Measurements from ENCODE around the gene CDH26.
A peak's percentile ranks its signal among the peaks of the same experiment; 100 is the strongest.
"Not testable (repeated sequence)": the region's sequence is repeated elsewhere in the genome, so short reads cannot be mapped to it uniquely, and the experiment has no call there.

The CDH26 gene

DNA sequence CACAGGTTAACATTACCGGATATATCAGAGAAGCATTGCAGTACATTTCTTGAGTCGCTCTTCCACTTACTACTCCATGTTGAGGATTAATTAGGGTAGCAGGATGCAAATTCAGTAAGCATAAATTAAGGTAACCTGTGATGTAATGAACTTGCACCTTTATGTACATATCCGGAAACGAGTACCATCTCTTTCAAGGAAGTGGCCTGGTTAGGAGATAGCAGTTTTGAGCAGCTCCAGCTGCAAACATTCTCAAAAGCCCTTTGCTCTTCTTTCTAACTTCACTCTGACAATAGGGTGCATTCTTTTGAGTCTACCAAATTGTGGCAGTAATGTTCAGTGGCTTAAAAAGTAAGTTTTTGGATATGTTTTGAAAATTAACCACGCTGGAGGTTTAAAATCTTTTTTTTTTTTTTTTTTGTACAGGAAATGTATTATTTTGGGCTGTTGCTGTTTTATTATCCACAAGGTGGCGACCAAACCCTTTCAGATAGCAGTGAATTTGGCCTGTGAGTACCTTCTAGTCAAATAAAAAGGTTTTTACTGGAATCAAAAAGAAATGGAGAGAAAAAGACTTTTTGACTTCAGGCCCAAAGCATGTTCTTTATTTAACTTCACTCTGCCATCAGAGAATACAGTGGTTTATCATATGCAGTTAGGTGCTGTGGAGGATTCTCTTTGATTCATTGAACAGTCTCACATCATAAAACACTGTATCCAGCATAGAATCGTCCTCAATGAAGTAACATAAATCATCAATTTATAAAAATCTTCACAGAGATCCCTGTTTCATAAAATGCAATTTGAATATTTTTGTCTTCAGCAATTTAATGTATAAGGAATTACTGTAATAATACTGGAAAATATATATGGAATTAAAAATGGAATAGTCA is 9.1 kb upstream of the CDH26 start:
- CTCF ChIA-PET = interaction anchor here (0.6 to 5.9 kb wide), 17 partner anchors 9 to 1947 kb away, joined by 3 to 52 read pairs (median 3); partner anchors contain the start of genes CDH26, FAM217B, PPP1R3D and SYCP2
- no peak overlapping the region for H3K4me3 ChIP-seq (ENCODE audit: low read depth, low read length)
- POLR2A ChIA-PET = interaction anchor here (0.6 kb wide), 1 partner anchor 226 kb away, joined by 3 read pairs; no protein-coding TSS in a partner anchor
- TF ChIP-seq, protein P1, sequence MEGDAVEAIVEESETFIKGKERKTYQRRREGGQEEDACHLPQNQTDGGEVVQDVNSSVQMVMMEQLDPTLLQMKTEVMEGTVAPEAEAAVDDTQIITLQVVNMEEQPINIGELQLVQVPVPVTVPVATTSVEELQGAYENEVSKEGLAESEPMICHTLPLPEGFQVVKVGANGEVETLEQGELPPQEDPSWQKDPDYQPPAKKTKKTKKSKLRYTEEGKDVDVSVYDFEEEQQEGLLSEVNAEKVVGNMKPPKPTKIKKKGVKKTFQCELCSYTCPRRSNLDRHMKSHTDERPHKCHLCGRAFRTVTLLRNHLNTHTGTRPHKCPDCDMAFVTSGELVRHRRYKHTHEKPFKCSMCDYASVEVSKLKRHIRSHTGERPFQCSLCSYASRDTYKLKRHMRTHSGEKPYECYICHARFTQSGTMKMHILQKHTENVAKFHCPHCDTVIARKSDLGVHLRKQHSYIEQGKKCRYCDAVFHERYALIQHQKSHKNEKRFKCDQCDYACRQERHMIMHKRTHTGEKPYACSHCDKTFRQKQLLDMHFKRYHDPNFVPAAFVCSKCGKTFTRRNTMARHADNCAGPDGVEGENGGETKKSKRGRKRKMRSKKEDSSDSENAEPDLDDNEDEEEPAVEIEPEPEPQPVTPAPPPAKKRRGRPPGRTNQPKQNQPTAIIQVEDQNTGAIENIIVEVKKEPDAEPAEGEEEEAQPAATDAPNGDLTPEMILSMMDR (IDR thresholded peaks at IDR 0.05; ENCODE audit: insufficient read depth, low read length, missing control alignments) = peak; percentile 44
- DNase-seq (ENCODE audit: low read depth, low spot score) = no peak

DNA sequence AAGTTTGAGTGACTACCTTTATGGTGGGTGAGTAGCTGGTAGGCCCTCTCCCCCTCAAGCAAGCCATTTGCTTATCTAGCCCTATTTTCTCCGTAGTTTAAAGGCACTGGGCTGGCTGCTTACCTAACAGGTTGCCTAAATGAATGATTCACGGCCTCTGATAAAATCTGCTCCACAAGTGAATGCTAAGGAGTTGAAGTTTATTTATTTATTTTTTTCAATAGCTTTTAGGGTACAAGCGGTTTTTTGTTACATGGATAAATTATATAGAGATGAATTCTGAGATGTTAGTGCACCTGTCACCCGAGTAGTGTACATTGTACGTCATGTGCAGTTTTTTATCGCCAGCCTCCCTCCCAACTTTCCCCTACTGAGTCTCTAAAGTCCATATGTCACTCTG is 8.3 kb upstream of the CDH26 start:
- H3K4me3 ChIP-seq (ENCODE audit: low read depth, low read length) = no peak overlapping the region
- no peak for DNase-seq (ENCODE audit: low read depth, low spot score)
- TF ChIP-seq, protein P1 (IDR thresholded peaks at IDR 0.05; ENCODE audit: insufficient read depth, low read length, missing control alignments) = no peak
- POLR2A ChIA-PET = no interaction called here
- CTCF ChIA-PET = interaction anchor here (0.6 to 2.2 kb wide), 15 partner anchors 8 to 1946 kb away, joined by 3 to 13 read pairs (median 3); partner anchors contain the start of genes CDH26, FAM217B, PPP1R3D and SYCP2

DNA sequence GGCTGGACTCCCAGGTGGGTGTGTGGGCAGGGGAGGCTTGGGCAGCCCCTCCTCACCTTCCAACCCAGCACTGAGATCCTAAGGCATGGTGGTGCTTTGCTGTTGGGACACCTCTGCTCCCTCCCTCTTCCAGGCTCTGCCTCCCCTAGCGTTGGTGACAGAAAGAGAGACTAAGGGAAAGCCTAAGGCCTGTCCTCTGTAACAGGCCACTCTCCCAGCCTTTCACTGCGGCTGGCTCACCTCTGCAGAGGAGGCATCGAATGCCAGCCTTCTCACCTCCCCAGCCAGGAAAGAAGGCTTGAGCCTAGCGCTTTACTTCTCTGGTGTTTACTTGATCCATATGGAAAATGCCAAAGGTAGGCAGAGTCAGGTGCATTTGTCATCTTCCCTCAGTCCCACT is 3.5 kb upstream of the CDH26 start:
- CTCF ChIA-PET = interaction anchor here (0.8 to 4.9 kb wide), 7 partner anchors 10 to 1298 kb away, joined by 3 to 30 read pairs (median 4); partner anchors contain the start of genes FAM217B, PPP1R3D and SYCP2
- H3K4me3 ChIP-seq (ENCODE audit: low read depth, low read length) = no peak overlapping the region

DNA sequence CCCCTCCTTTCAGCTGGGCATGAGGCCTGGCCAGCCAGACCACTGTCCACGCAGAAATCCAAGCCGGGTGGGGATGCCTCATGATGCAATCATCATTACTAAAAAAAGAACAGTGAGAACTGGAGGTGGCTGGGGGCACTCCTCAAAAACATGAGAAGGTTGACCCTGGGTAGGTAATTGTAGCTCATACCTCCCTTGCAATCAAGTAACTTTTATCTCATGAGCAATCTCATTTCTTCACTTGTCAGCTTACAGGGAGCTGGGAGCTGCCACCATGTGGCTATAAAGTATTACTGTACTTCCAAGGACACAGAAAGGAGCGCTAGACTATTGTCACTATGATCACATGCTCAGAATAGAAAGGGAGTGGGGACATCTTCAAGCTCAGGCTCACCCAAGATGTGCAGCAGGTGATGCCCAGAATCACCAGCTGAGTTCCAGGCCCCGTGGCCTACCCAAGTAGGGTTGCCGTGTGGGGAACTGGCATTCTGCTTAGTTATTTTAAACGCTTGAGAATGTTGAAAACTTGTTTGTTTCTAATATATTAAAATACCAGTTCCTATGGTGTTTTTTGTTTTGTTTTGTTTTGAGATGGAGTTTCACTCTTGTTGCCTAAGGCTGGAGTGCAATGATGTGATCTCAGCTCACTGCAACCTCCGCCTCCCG is 3.0 kb upstream of the CDH26 start:
- H3K4me3 ChIP-seq (ENCODE audit: low read depth, low read length) = no peak overlapping the region
- POLR2A ChIA-PET = no interaction called here
- CTCF ChIA-PET = interaction anchor here (0.8 to 4.9 kb wide), 8 partner anchors 8 to 1298 kb away, joined by 3 to 30 read pairs (median 4); partner anchors contain the start of genes FAM217B, PPP1R3D and SYCP2
- DNase-seq (ENCODE audit: low read depth, low spot score) = no peak
- TF ChIP-seq, protein P1 (IDR thresholded peaks at IDR 0.05; ENCODE audit: insufficient read depth, low read length, missing control alignments) = peak; percentile 16

More for the DNA sequence above, 3.5 kb upstream of the CDH26 start:
- POLR2A ChIA-PET = no interaction called here
- DNase-seq (ENCODE audit: low read depth, low spot score) = no peak
- TF ChIP-seq, protein P1 (IDR thresholded peaks at IDR 0.05; ENCODE audit: insufficient read depth, low read length, missing control alignments) = no peak

DNA sequence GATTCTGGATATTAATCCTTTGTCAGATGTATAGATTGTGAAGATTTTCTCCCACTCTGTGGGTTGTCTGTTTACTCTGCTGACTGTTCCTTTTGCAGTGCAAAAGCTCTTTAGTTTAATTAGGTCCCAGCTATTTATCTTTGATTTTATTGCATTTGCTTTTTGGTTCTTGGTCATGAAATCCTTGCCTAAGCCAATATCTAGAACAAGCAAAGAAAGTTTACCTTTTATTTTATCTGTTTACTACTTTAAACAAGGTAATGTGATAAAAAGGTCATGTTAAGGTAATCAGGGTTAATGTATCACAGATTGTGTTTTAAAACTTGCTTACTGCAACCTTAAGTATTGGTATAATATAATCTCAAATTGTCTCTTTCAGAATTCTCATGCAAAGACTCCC is 655 bp upstream of the CDH26 start:
- POLR2A ChIA-PET; DNase-seq (ENCODE audit: low read depth, low spot score); H3K4me3 ChIP-seq (ENCODE audit: low read depth, low read length): not testable (repeated sequence)
- CTCF ChIA-PET = interaction anchor here (1.7 kb wide), 1 partner anchor 8 kb away, joined by 6 read pairs; no protein-coding TSS in a partner anchor

DNA sequence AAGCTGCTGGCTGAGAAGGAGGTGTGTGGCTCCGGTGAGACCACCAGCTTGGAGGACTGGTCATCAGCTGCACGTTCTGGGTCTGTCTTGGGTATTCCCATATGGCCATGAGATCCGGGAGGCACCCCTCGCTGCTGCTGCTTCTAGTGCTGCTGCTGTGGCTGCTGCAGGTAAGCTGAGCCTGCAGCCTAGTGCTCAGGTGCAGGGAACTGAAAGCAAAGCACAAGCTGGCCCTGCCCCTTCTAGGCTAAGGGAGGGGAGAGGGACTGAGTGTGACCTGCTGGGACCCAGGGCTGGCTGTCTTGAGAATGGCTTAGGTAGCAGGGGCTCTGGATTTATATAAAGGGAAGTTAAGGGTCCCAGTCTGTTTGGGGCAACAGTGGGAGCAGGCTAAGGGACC is 403 bp downstream of the CDH26 start:
- TF ChIP-seq, protein P1 (IDR thresholded peaks at IDR 0.05; ENCODE audit: insufficient read depth, low read length, missing control alignments) = no peak
- ChIA-PET CTCF (interaction anchor here (1.7 kb wide), 1 partner anchor 9 kb away, joined by 6 read pairs; no protein-coding TSS in a partner anchor), POLR2A (no interaction called here)
- no peak for DNase-seq (ENCODE audit: low read depth, low spot score)
- H3K4me3 ChIP-seq (ENCODE audit: low read depth, low read length) = no peak overlapping the region

All from AG04449 (cell line).